GM19240 (cell line): ENCODE measurements around the gene HECW1.
"Not testable (repeated sequence)": the region's sequence is repeated elsewhere in the genome, so short reads cannot be mapped to it uniquely, and the experiment has no call there.

Experiments
- DNase-seq: peaks from one replicate; pipeline ENCODE4 v3.0.0; 2011; ENCODE audit warnings: low spot score; ENCODE audit not compliant: insufficient read length

The HECW1 gene

DNA sequence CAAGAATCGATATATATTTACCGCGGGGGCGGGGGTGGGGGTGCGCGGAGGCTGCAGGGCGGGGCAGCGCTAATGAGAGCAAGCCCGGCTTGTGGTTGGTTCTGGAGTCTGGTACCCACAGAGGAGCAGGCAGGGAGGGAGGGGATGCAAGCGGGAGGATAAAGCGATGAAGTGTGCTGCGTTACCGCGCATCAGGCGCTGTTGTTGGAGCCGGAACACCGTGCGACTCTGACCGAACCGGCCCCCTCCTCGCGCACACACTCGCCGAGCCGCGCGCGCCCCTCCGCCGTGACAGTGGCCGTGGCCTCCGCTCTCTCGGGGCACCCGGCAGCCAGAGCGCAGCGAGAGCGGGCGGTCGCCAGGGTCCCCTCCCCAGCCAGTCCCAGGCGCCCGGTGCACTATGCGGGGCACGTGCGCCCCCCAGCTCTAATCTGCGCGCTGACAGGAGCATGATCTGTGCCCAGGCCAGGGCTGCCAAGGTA is at the start of gene HECW1:
Gene HECW1, plus strand, starts transcription at position 189 of the 482 bp plus-strand sequence. CDS start 131,259 bp downstream, outside the sequence.
- DNase-seq, result no peak

DNA sequence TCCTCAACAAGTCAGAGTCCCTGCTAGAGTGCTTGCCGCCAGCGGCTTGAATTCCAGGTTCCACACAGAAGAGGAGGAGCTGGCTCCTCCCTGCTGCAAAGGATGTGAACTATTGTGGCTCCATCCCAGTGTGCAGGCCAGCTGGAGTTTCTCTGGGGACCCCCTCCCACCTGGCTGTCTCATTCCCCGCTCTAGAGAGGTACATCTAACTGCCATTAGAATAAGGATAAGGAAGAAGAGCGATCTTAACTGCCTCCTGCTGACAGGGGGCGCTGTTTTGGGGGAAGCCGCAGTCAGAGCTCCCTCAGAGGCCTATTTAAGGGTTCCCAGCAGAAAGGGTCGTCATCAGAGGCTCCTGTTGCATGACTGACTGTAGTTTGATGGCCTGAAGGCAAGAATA is 40.8 kb upstream of the HECW1 start:
- no peak for DNase-seq

DNA sequence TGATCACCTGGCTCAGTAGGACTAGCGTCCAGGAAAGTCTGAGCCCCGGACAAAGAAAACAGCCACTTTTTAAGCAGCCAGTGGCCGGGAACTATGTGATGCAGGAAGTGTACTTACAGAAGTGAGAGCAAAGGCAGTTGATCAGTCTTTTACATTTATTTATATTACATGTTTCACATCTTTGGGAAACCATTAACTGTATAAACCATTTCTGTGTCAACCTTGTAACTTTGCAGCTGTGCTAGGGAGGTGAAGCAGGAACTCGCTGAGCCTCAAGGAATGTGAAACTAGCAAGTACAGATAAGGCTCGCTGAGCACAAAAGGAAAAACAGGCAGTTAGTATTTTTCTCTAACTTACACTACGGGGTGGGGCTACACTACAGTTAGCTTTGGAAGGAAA is 39.9 kb upstream of the HECW1 start:
- no peak for DNase-seq

DNA sequence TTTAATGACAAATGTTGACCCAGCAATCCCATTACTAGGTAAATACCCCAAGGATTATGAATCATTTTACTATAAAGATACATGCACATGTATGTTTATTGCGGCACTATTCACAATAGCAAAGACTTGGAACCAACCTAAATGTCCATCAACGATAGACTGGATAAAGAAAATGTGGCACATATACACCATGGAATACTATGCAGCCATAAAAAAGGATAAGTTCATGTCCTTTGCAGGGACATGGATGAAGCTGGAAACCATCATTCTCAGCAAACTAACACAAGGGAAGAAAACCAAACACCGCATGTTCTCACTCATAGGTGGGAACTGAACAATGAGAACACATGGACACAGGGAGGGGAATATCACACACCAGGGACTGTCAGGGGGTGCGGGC is 38.6 kb upstream of the HECW1 start:
- not testable (repeated sequence) for DNase-seq

DNA sequence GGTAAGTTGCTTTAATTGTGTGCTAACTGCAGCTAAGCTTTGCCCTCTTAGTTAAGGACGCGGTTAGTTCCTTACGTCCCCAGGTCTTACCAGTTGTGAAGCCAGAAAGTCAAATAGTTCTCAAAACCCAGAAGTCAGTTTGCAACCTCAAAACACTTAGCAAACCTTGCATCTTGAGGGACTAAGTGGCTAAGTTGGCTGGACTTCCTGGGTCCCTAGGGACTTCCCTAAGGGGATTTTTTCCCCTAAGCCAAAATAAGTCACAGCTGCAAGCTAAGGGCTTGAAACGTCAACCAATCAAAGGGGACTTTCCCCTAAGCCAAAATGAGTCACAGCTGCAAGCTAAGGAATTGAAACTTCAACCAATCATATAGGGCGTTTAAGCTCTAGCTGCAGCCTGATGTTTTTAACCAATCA is 36.2 kb upstream of the HECW1 start:
- no peak for DNase-seq

DNA sequence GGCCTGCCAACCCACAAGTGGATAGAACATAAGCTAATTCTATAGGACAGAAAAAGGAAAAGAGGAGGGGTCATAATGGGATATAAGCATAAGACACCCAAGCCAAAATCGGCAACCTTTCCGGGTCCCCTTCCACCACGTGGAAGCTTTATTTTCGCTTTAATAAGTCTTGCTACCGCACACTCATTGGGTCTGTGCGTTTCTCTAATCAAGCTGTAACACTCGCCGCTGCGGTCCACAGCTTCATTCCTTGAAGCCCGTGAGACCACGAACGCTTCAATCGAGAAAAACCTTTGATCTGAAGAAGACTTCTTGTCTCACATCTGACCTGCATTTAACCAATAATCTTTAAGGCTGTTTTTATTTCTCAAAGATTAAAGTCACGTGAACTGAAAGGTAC is 35.8 kb upstream of the HECW1 start:
- DNase-seq, result no peak

DNA sequence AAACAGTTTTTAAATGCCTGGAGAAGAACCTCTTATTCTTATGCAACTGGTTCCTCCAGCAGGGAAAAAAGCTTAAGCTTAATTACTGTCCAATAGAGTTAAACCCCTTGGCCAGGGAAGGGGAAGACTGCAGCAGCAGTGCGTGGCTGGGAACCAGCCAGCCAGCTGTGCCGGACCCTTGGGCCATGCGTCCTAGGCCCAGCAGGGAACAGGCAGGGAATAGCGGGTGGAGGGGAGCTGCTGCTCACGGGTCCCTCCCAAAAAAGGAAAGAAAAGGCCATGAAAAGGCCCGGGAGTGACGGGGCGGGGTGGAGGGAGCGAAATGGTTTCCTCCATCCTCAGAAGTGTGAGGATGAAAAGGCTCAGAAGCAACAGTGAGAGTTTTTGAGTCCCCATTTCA is 35.2 kb upstream of the HECW1 start:
- no peak for DNase-seq

DNA sequence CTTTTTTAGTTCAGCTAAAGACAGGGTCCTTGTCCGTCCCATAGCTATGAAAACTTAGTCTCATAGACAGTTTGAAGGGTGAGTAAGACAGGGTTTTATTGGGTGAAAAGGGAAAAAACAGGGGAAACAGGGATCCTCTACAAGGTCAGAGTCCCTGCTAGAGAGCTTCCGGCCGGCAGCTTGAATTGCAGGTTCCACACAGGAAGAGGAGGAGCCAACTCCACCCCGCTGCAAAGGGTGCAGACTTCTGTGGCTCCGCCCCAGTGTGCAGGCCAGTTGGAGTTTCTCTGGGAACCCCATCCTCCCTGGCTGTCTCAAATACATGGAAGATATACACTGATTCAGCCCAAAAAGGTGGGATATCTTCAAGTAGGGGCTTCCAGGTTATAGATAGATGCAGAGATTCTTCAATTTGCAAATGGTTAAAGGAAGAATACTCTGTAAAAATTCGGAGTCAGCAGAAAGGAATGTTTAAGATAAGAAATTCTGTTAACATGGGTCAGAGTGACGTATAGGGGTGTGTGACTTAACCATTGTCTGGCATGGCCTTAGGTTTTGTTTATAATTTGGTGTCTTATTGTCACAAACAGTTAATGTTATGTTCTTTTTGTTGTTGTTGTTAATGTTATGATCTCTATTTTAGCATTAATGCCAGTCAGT is 34.6 kb upstream of the HECW1 start:
- DNase-seq, result no peak

DNA sequence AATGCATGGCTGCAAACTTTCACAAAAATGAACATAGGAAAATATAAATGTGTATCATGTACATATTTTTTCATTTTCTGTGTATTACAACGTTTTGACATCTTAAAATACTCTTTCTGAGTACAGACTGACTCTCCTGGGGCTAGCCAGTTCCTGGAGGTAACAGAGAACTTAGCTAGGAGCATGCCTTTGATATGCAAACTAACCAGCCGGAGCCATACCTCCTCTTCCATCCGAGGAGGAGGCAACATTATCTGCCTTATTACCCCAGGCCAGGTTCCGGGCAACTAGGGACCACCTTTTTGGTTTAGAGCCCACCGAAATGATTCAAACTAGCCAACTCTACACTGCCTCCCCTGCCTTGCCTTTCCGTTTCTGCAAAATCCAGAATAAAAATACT is 33.7 kb upstream of the HECW1 start:
- DNase-seq, result no peak

DNA sequence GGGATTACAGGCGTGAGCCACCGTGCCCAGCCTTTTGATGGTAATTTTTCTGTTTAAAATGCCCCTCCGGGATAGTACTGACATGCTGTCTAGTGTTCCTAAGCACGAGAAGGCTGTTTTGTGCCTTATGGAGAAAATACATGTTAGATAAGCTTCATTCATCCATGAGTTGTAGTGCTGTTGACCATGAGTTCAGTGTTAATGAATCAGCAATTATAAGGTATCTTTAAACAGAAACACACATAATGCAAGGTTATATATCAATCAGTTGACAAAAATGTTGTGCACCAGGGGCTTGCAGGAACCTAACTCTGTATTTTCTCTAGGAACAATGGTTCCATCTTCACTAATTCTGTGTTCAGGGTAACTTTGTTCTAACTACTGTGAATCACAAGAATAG is 30.8 kb upstream of the HECW1 start:
- DNase-seq, result no peak

DNA sequence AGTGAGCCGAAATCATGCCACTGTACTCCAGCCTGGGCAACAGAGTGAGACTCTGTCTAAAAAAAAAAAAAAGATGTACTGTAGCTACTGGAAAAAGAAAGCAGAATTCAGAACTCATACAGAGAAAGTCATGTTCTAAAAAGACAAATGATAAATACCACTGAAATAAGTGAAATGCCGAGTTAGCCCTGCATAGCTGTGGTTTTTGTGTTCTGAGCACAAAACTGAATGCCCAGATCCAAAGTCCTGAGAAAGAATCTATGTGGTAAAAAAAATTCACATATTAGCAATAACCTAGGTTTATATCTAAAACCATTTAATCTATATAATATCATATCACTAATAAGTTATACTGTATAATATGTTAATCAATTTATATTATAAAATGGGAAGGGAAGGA is 29.3 kb upstream of the HECW1 start:
- DNase-seq, result no peak

DNA sequence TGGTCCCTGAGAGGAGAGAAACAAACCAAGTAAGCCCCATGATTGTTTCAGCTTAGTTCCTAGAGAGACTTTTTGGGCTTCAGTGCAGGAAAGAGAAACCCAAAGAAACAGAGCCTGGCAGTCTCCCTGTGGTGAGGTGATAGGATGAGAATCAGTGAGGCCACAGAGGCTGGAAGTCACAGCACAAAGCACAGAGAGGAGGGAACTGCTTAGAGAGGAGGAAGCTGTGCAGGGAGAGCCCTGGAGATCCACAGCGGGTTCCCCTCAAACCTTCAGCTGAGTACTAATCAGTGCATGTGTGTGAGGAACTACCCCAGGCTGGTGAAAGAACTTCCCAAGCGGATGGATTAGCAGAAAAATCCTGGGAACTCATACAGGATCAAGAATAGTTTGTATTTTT is 27.4 kb upstream of the HECW1 start:
- DNase-seq, result no peak

DNA sequence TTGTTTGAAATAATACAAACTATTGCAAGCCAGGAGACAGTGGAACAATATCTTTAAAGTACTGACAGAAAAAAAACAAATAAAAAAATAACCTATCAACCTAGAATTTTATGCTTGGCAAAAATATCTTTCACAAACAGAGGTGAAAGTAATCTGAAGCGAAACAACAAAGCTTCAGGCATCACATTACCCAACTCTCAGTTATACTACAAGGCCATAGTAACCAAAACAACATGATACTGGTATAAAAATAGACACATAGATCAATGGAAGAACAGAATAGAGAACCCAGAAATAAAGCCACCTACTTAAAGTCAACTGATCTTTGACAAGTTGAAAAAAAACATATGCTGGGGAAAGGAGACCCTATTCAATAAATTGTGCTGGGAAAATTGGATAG is 26.5 kb upstream of the HECW1 start:
- no peak for DNase-seq

DNA sequence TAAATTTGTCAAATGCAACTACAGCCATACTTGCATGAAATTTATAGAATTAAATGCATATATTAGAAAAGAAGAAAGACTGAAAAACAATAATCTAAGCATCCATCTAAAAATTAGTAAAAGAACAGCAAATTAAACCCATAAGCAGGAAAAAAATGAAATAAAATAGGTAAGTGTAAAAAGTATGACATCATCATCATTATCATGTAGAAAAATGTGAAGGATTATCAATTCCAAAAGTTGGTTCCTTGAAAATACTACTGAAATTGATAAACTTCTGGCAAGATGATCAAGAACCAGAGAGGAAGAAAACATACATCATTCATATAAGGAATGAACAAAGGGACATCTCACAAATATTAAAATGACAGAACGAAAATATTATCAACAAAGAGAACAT is 19.6 kb upstream of the HECW1 start:
- DNase-seq, result no peak

DNA sequence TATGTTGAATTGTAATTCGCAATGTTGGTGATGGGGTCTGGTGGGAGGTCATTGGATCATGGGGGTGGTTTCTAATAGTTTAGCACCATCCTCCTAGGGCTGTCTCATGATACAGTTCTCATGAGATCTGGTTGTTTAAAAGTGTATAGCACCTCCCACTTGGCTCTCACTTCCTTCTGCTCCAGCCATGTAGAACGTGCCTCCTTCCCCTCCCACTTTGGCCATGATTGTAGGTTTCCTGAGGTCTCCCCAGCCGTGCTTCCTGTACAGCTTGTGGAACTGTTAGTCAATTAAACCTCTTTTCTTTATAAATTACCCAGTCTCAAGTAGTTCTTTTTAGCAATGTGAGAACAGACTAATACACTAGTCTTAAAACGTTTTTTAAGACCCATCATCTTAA is 15.6 kb upstream of the HECW1 start:
- DNase-seq, result no peak

DNA sequence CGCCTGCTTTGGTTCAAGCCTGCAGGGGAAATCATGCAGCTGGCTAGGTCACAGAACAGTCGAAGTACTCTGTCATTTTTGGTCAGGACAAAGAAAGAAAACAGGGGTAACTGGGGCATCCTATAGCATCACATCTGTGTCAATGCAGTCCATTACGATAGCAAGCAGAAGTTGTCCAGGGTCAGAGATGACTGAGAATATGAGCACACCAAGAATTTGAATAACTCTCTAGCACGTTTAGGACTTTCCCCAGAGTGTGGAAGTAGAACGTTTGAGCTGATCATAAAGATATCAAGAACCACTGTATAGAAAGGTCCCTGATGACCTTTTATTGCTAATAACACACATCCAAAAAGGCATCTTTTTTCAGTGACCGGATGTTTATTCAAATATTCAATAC is 12.7 kb upstream of the HECW1 start:
- no peak for DNase-seq

DNA sequence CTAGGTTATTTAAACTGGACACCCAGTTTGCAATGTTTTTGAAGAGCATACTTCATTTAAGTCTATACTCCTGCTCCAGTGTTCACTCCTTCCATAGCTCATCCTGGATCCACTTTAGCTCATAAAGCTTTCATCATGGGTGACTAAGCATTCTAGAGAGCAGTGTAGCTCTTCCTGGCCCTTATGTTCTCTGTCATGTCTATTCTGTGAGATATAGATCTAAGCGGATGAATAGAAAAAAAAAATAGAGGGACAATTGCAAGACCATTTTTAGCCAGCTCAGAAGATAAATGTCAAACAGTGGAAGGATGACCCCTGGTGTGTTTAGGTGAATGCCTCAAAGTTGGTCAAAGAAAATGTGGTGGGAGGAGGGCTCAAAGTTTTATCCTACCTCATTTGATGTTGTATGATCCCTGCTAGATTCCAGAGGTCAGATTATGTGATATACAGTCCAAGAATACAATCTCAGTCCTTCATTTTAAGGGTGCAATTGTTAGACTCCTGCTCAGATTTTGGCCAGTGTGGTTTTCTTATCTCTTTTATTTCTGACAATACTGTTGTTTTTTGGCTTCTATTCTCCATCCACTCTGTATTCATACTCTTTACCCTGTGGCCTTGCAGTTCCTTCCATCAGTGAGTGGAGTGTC is 7.5 kb upstream of the HECW1 start:
- DNase-seq, result no peak

DNA sequence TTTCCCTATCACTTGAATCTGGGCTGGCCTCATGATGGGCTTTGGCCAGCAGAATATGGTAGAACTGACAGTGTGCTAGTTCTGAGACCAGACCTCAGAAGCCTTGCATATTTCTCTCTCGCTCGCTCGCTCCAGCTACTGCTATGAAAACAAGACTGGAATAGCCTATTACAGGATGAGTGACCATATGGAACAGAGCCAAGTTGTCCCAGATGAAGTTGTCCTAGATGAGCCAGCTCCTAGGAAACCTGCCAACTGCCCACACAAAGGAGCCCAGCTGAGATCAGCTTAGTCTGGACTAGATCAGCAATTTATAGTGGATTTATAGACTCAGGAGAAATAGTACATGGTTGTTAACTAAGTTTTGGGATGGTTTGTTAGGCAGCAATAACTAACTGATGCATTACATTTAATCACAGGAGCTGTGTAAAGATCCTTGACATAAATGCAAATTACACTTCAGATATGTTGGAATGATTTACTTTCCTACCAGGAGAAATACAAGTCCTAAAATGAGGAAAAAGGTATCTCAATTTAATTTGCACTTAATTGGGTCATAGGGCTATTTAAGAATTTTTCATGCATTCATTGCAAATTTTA is 6.8 kb upstream of the HECW1 start:
- DNase-seq, result no peak

DNA sequence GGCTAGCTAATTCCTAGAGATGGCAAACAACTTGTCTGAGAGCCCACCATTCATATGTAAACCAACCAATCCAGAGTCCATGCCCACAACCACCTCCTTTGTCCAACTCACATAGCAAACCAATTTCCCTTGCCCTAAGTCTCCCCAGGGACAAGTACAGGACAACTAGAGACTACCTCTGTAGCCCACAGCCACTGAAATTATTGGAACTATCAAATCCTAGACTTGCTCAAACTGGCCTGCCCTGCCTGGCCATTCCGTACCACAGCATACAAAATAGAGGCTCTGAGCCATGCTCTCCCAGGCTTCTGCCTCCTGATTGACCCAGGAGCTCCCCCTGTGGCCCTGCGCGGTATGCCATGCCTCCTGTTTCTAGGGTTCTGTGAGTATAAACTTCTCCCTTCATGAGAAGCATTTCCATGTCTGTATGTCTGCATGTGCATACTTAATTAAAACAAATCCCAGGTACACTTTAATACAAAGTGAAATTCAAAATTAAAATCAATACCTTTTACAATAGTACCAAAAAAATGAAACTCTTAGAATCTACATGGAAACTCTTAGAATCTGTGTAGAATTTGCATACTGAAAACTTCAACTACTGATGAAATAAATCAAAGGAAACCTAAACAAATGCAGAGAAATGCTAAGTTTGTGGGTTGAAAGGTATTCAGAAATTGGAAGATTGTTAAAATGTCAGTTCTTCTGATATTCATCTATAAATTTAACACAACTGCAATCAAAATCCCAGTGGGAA is 4.0 kb upstream of the HECW1 start:
- peak; percentile 53 for DNase-seq

DNA sequence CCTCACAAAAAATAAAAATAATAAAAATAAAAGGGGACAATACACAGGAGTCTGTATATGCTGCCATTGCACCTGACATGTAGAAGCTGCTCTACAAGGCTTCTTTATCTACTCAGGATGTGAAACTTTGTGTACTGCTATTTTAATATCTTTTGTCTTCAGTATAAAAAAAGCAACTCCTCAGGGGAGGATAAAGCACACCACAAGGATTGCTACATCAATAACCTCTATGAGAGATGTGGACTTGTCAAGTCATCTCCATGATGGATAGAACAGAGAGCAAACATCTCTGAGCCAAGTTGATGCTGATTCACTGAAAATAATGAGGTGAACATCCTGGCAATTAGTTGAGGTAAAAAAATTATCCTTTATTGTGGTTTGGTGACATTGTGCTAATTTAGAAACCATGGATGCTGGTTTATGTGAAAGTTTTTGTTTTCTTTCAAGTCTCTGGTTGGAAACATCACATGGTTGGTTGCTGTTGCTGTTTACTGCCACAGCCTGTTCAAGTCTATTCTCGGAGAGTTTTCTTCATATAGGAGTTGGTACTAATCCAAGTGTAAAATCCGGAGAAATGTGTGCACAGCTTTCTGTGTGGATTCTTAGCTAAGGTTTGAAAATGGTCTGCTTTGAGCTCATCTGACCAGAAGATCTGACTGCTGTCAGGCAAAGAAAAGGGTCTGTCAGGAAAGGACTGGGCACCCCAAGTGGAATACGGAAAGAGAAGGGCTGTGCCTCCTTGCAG is 1.5 kb upstream of the HECW1 start:
- no peak for DNase-seq
